ENCODE data around the gene FAU. TPM values are rescaled to one million over a fixed set of nuclear protein-coding genes. Genes with fewer than 3 reads are reported as not detected.
A peak's percentile ranks its signal among the peaks of the same experiment; 100 is the strongest.

Gene FAU
- total RNA-seq, 2 donors from 2014 or later: 774 to 802 TPM

DNA sequence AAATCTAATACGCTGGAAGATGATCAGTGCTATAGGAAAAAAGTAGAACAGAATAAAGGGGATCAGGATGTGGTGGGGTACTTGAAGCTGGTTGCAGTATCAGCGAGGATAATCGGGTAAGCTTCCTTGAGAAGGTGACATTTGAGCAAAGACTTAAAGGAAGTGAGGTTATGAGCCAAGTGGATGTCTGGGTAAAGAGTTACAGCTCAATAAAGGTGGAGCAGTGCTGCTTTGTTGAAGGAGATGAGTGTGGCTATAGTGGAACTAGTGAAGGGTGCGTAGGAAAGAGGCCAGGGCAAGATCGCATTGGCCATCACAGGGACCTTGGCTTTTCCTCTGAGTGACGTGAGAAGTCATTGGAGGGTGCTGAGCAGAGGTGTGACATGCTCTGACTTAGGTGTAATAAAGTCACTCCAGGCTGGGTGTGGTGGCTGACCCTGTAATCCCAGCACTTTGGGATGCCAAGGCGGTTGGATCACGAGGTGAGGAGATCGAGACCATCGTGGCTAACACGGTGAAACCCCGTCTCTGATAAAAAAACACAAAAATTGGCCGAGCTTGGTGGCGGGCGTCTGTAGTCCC lies 14.7 kb upstream of the FAU start:
- TF ChIP-seq, protein P1, sequence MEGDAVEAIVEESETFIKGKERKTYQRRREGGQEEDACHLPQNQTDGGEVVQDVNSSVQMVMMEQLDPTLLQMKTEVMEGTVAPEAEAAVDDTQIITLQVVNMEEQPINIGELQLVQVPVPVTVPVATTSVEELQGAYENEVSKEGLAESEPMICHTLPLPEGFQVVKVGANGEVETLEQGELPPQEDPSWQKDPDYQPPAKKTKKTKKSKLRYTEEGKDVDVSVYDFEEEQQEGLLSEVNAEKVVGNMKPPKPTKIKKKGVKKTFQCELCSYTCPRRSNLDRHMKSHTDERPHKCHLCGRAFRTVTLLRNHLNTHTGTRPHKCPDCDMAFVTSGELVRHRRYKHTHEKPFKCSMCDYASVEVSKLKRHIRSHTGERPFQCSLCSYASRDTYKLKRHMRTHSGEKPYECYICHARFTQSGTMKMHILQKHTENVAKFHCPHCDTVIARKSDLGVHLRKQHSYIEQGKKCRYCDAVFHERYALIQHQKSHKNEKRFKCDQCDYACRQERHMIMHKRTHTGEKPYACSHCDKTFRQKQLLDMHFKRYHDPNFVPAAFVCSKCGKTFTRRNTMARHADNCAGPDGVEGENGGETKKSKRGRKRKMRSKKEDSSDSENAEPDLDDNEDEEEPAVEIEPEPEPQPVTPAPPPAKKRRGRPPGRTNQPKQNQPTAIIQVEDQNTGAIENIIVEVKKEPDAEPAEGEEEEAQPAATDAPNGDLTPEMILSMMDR (conservative IDR thresholded peaks at IDR 0.05): no peak
- Histone ChIP-seq H3K9me3 (ENCODE audit: control insufficient read depth, low read length) (no peaks in the 10 kb centered on the region), H3K9ac (ENCODE audit: extremely low read depth, low read length, poor library complexity, severe bottlenecking) (no peak overlapping the region), H3K4me1 (ENCODE audit: control insufficient read depth, insufficient read depth, low read length) (no peaks in the 10 kb centered on the region), H3K36me3 (ENCODE audit: control insufficient read depth, insufficient read depth, low read length) (peaks cover 14% of the 10 kb centered on the region), H3K4me3 (ENCODE audit: low read length) (no peak overlapping the region), H3K27ac (ENCODE audit: low read depth, low read length) (no peak overlapping the region), H3K27me3 (ENCODE audit: control insufficient read depth, insufficient read depth, low read length, poor library complexity, severe bottlenecking) (peaks cover 3% of the 10 kb centered on the region)
- Mint-ChIP-seq H3K27me3 (ENCODE audit: insufficient read depth) (peaks cover 11% of the 10 kb centered on the region), H3K27ac (no peak overlapping the region), H3K4me1 (peaks cover 24% of the 10 kb centered on the region), H3K4me3 (no peak overlapping the region), H3K9me3 (no peaks in the 10 kb centered on the region), H3K36me3 (ENCODE audit: low read depth) (peaks cover 12% of the 10 kb centered on the region)
- DNase-seq: no peak
- 81 to 94% methylated on average over 15 of the region's 15 CpGs for WGBS, 2 experiments (ENCODE audit: insufficient coverage in 1 of 2, insufficient read length in 1 of 2)

DNA sequence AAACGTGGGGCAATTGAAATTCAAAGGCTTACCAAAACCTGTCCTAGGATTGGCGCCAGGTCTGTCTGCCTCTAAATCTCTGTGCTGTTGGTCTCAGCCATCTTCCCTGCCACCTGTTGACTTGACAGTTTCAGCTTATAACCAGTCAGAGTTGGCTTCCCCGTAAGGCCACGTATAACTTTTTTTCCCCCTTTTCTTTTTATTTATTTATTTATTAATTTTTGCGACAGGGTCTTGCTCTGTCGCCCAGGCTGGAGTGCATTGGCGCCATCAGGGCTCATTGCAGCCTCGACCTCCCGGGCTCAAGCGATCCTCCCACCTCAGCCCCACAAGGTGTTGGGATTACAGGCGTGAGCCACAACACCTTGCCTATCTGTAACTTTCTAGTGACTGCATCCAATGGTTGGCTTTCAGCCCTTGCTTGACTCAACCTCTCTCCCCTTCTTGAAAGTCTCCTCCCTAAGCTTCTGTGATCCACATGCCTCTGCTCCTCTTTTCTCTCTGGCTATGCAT lies 13.8 kb upstream of the FAU start:
- peak overlapping the region; percentile 99 for H3K27ac ChIP-seq (ENCODE audit: low read depth, low read length)
- H3K9ac ChIP-seq (ENCODE audit: extremely low read depth, low read length, poor library complexity, severe bottlenecking): peak overlapping the region; percentile 98
- WGBS, 2 experiments (ENCODE audit: insufficient coverage in 1 of 2, insufficient read length in 1 of 2): 71 to 92% methylated on average over 8 to 11 of the region's 11 CpGs
- no peaks in the 10 kb centered on the region for H3K4me1 ChIP-seq (ENCODE audit: control insufficient read depth, insufficient read depth, low read length)
- H3K27me3 Mint-ChIP-seq (ENCODE audit: insufficient read depth): peaks cover 6% of the 10 kb centered on the region
- peak overlapping the region; percentile 87 for H3K4me3 Mint-ChIP-seq
- peak overlapping the region; percentile 99 for H3K27ac Mint-ChIP-seq
- H3K36me3 Mint-ChIP-seq (ENCODE audit: low read depth): peaks cover 19% of the 10 kb centered on the region
- no peaks in the 10 kb centered on the region for H3K9me3 Mint-ChIP-seq
- peak overlapping the region; percentile 94 for H3K4me3 ChIP-seq (ENCODE audit: low read length)
- H3K27me3 ChIP-seq (ENCODE audit: control insufficient read depth, insufficient read depth, low read length, poor library complexity, severe bottlenecking): no peaks in the 10 kb centered on the region
- peaks cover 19% of the 10 kb centered on the region for H3K4me1 Mint-ChIP-seq
- peaks cover 24% of the 10 kb centered on the region for H3K36me3 ChIP-seq (ENCODE audit: control insufficient read depth, insufficient read depth, low read length)
- no peak for DNase-seq
- H3K9me3 ChIP-seq (ENCODE audit: control insufficient read depth, low read length): no peaks in the 10 kb centered on the region
- TF ChIP-seq, protein P1 (conservative IDR thresholded peaks at IDR 0.05): no peak

DNA sequence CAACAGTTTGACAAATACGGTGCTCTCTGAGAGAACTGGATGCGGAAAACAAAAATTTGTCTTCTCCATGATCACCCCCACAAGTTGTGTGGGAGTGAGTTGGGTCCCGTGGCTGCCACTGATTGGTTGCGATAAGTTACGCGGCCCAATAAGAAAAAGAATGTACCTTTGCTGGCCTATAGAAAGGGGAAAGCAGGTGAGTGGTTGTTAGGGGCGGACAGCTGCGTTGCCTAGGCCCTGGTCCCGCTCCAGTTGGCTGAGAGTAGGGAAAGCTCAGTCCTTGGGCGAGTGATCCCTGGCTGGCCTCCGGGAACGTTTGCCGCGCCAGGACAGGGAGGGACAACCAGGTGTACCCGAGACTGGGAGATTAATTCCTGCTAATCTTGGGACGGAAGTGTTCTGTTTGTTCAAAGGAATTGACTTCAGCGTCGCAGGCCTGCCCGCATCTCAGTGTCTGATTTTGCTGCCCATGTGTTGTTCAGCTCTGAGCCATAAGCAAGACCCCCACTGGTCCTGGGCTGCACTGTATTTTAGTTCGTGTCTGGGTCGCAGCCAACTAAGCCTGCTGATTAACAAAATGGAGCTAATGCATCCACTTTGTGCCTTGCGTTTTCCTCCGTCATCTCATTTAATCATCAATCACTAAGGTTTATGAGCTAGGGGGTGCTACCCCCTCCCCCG lies 13.2 kb upstream of the FAU start:
- Mint-ChIP-seq H3K27ac (peak overlapping the region; percentile 99), H3K27me3 (ENCODE audit: insufficient read depth) (peaks cover 3% of the 10 kb centered on the region), H3K36me3 (ENCODE audit: low read depth) (peaks cover 23% of the 10 kb centered on the region), H3K4me3 (peak overlapping the region; percentile 87), H3K4me1 (peaks cover 19% of the 10 kb centered on the region), H3K9me3 (no peaks in the 10 kb centered on the region)
- Histone ChIP-seq H3K9me3 (ENCODE audit: control insufficient read depth, low read length) (no peaks in the 10 kb centered on the region), H3K4me1 (ENCODE audit: control insufficient read depth, insufficient read depth, low read length) (no peaks in the 10 kb centered on the region), H3K36me3 (ENCODE audit: control insufficient read depth, insufficient read depth, low read length) (peaks cover 25% of the 10 kb centered on the region), H3K27me3 (ENCODE audit: control insufficient read depth, insufficient read depth, low read length, poor library complexity, severe bottlenecking) (no peaks in the 10 kb centered on the region), H3K4me3 (ENCODE audit: low read length) (peak overlapping the region; percentile 94), H3K27ac (ENCODE audit: low read depth, low read length) (peak overlapping the region; percentile 99), H3K9ac (ENCODE audit: extremely low read depth, low read length, poor library complexity, severe bottlenecking) (peak overlapping the region; percentile 98)
- TF ChIP-seq, protein P1 (conservative IDR thresholded peaks at IDR 0.05): no peak
- WGBS, 2 experiments (ENCODE audit: insufficient coverage in 1 of 2, insufficient read length in 1 of 2): 8 to 10% methylated on average over 16 to 24 of the region's 24 CpGs
- DNase-seq: peak; percentile 98
